NAMALWA (cell line): ENCODE results near the gene GALNT14.
"Not testable (repeated sequence)": the region's sequence is repeated elsewhere in the genome, so short reads cannot be mapped to it uniquely, and the experiment has no call there.

ENCODE experiments used
- DNase-seq: peaks from one replicate; pipeline ENCODE4 v3.0.0-alpha.2; 2015; ENCODE audit warnings: low spot score

GALNT14 gene

DNA sequence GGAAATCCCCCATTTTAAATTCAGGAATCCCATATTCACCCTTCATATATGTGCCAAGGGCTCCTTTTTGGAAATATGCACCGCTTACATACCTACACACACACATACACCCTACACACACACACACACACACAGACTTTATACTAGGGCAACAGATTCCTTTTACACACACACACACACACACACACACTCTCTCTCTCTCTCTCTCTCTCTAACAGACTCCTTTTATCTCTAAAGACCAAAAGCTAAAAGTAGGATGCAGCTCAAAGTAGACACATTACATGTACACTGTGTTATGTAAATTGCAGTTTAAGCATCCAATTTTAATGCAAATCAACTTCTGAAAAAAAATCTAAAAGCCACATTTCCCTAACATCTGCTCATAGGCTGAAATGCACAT lies 200.0 kb downstream of the GALNT14 start:
- DNase-seq: no peak

DNA sequence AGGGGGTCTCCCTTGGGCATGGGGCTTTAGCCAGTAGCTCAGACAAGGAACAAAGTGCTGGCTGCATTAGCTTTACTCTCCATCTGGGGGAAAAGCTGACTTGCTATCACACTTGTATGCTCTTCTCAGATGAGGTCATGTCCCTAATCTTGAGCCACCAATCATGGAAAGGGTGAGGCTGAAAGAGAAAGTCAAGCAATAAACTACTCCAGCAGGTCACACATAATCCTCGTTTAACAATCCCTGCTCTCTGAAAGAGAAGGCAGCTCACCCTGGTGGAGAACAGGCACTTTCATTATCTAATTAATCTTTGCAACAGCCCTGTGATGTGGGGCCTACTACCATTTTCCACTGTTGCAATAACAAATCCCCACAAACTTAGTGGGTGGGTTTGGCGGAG lies 201.3 kb downstream of the GALNT14 start:
- DNase-seq: no peak

DNA sequence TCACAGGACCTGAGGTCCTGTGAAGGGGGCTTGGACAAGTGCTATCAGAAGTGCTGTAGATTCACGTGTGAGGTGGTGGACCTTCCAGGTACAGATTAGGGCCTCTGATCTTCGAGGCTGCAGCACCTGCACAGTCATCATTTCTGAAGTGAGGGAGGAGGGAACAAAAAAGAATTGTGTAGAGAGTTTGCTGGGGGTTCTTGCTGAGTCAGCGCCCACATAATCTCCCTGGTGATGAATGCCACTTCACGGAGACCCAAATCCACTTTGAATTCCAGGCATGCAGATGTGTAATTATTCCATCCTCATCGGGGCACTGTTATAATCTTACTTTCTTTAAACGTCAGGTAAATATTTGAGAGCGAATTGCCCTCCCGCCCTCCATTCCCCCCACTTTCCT lies 202.4 kb downstream of the GALNT14 start:
- DNase-seq: no peak

DNA sequence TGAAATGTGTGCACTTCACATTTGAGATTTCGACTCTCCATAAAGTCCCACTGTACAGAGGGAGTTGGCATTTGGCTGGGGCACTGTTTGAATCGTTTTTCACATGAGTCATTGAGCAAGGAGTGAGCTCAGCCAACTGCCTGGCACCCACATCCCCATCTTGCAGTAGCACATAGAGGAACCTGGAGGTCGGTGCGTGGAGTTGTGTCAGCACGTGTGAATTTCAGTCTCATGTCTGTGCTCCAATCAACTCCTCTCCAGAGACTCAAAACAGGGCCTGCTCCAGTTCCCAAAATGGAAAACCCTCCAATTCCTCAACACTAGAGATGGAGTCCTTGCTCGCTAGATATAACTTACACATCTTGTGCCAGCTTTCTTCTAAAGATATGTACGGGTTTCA lies 204.2 kb downstream of the GALNT14 start:
- DNase-seq: no peak

DNA sequence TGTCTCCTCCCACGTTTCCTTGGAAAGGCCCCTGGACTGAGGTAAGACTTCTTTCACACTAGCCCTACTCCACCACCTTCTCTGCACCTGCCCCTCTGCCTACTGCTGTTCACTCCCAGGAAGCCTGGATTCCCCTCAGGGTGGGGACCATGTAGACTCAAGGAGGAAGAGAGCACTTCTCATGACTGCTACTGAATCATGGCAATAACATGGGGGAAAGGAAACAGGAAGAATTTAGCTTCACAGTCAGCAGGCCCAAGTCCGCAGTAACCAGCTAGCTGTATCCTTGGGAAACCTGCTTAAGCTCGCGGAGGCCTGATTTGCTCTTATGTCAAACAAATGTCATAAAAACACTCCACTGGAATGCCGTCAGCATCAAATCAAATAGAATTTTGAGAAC lies 204.7 kb downstream of the GALNT14 start:
- DNase-seq: no peak

DNA sequence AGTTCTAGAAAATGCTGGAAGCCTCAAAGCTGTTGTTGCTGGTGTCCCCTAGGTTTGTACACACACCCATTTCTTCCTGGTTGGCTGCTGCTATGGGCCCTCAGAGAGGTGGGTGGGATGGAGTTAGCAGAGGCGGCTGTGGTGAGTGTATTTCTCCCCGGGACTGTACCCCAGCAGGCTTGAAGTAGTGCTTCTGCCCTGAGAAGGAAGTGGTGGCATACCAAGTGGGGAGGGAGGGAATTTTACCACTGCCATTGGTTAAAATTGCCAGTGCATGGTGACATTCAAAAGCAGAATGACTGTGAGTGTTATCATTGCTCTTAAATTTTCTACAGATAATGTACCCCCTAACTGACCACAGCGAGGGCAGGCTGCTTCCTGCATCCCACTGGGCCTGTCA lies 205.4 kb downstream of the GALNT14 start:
- DNase-seq: no peak

DNA sequence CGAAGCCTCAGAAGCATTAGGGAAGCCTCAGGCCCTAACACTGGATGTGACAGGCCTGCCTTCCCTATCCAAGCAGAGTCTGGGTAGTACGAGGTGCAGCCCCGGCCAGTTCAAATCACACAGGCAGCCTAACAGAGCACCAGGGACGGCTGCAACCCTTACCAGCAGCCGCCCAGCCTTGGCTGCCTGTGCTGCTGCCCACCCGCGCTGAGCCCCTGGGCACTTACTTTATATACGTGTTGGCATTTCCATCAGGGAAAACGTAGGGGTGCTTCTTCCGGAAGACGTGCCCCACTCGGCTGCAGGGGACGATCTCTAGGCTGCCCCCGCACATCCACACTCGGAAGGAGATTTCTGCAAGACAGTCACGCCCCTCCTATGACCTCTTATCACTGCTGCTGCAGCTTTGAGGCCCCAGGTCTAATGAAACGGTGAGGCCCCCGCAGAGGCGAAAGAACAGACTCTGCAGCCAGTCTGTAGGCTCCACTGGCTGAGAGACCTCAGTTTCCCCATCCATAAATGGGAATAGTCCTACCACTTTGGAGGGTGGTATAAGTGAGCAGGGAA lies 206.3 kb downstream of the GALNT14 start:
- no peak for DNase-seq

DNA sequence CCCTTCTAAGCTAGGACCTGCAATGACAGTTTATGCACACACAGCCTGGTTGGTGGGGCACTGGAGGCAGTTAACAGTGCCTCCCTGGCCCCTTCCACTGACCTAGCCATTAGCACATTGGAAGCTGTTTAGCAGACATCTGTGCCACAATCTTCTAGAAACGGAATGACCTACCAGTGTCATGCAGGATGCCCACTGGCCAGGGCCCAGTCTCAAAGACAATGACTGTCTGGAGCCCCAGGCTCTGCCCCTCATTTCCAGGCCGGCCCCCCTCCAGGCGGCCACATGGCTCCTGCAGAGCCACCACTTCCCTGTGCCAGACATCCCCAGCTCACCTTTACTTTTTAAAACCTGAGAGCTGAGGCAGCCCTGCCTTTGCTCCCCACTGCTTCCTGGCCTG lies 207.5 kb downstream of the GALNT14 start:
- DNase-seq: no peak

DNA sequence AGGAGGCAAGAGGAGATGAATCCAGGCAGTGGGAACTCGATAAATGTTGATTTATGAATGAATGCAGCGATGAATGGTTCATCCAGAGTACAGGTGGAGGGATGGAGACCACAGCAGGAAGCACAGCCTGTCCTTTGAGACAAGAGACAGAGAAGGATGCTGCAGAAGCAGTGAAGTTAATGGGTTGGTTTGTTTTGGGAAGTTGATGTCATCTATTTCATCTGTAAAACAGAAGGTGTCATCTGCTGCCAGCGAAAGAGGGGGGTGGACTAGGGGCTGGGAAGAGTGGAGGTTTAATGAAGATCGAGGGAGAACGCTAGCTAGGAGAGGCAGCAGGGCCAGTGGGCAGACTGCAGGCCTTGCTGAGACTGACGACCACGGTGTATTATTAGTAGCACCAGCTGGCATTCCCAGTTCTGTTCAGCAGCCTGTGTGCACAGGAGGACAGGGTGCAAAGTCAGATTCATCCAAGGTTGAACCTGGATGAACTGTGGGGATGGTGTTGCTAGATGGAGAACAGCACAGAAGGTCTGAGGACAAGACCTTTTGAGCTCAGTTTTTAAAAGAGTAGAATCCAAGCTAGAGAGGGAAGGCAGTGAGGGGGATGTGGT lies 210.7 kb downstream of the GALNT14 start:
- DNase-seq: no peak

DNA sequence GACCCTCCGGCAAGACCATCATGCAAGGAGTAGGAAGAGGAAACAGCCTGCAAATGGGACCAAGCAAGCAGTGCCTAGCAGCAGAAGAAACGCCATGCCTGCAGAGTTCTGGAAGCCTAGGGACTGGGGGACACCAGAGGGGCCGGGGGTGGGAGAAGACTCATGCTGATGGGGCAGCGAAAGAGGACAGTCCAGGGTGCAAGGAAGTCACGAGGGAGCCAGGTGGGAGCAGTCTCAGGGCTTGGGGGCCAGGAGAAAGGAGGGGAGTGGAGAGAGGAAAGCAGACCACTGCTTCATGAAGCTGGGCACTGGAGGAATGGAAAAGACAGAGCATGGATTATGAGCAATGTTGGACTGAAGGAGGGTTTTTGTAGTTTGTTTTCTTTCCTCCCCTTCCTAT lies 211.6 kb downstream of the GALNT14 start:
- no peak for DNase-seq

DNA sequence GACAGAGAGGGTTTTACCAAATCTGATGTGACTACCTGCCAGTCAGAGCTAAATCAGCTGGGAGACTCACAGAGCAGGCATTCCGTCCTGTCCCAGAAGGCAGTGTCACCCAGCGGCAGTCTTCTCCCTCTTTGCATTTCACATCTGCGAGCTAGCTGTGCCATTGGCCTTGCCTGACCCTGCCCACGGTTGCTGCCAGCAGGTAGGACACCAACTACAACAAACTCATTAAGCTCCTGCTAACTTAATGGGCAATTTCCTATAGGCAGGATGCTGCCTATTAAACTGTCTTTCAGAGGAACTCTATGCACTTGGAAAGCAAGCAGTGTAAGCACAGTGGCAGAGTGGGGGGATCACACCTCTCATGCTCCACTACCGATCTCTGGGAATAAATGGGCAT lies 214.6 kb downstream of the GALNT14 start:
- DNase-seq: no peak

DNA sequence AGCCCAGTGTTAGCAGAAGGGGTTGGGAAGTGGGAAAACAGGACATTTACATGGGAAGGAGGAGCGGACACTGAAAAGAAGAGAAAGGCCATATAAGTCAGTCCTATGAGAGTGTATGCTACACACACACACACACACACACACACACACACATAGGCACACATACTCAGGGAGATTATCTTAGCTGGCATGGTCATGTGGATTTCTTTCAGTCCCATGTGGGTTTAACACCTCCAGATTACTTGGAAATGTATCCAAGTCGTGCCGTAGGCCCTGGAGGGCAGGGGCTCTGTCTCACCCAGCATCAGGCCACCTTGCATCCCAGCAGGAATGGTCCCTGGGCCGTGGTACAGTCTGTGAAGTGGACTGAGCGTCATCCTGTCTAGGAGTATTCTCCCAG lies 217.7 kb downstream of the GALNT14 start:
- DNase-seq: no peak

DNA sequence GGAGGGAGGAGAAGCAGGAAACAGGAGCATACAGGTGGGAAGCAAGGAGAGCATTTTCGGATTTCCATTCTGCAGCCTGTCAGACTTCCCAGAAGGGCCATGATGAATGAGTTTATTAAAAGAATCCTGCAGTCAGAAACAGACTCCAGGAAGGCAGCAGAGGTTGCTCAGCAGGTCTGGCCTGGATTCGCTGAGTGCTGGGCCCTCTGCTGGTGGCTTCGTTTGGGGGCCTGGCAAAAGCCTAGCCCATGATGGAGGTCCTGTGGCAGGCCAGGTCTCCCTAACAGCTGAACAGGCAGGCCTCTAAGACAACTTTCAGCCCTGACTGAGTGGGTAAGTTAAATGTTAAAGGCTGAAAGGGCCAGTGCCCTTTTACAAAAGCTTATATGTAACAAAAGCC lies 222.8 kb downstream of the GALNT14 start:
- peak; percentile 45 for DNase-seq

DNA sequence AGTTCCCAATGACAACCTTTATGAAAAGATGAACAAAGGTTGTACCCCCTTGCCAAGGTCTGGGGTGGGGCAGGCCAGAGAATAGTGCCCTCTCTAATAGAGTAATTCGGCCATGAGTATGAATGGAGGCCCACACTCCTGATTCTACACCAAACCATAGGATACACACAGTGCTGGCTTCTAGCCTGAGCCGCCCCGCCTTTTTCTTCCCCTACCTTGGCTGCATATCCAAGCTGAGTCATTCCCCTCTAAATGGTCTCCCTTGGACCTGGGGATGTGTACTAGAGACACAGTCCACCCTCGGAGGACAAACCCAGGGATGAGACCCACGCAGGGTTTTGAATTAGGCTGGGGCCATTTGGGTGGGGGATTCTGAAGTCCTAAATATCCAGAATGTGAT lies 223.8 kb downstream of the GALNT14 start:
- DNase-seq: no peak

DNA sequence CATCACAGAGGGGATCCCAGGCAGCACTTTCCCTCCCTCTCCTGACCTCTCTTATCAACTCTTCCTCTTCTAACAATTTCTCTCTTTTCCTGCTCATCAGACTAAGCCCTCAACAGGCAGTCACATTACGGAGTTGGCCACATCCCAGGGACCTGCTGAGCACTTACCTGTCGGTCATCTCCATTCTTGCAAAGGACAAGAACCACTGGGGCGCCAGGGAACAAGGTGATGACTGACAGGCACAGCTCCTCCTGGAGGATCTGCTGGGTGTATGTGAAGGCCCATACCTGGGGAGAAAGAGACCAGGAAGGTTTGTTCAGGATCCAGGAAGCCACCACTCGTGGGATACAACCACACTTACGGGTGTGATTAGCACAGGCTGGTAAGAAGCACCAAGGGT lies 226.2 kb downstream of the GALNT14 start:
- no peak for DNase-seq

DNA sequence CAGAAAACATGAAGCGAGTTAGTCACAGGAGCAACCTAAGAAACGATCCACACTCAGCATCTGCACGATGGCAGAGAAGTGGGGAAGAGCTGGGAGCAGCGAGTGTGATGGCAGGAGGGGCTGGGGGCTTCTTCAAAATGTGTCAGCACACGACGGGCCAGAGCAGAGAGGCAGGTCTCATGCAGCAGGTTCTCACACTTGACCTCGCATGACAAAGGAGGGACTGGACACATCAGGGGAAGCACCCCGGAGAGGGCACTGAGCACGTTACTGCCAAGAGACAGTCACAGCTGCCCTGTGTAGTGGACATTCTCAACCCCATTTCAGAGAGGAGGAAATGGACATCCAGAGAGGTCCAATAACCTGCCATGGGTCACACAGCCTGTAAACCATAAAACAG lies 226.9 kb downstream of the GALNT14 start:
- no peak for DNase-seq

DNA sequence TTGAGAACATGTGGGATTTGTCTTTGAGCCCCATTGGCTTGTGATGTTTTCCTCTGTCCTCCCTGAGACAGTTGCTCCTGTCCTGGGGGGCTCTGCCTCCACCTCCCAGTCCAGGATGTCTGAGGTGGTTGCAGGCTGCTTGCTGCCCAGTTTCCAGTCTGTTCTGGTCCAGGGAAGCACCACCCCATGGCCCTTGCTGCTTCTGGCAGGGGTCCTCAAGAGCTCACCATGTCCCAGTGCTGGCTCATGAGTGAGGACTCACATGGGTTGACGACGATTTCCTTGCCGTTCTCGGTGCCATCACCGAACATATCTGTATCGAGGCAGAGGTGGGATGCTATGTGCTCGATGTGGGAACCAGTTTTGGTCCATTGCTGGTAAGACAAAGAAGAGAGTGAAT lies 227.6 kb downstream of the GALNT14 start:
- DNase-seq: no peak

DNA sequence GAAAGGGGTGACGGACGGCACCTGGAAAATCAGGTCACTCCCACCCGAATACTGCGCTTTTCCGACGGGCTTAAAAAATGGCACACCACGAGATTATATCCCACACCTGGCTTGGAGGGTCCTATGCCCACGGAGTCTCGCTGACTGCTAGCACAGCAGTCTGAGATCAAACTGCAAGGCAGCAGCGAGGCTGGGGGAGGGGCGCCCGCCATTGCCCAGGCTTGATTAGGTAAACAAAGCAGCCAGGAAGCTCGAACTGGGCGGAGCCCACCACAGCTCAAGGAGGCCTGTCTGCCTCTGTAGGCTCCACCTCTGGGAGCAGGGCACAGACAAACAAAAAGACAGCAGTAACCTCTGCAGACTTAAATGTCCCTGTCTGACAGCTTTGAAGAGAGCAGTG lies 233.8 kb downstream of the GALNT14 start:
- not testable (repeated sequence) for DNase-seq

DNA sequence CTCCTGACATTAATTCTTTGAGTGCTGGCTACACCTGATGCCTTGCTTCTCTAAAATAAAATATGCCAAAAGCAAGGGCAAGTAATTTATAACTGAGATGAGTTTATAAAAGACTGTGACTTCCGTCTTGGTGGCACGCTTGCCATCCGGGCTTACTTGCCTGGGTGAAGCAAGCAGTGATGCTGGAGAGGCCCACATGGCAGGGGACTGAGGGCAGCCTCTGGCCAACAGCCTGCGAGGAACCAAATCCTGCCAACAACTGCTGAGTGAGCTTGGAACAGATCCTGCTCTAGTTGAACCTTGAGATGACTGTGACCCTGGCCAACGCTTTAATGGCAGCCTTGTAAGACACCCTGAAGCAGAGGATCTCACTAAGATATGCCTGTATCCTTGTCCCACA lies 234.9 kb downstream of the GALNT14 start:
- no peak for DNase-seq

DNA sequence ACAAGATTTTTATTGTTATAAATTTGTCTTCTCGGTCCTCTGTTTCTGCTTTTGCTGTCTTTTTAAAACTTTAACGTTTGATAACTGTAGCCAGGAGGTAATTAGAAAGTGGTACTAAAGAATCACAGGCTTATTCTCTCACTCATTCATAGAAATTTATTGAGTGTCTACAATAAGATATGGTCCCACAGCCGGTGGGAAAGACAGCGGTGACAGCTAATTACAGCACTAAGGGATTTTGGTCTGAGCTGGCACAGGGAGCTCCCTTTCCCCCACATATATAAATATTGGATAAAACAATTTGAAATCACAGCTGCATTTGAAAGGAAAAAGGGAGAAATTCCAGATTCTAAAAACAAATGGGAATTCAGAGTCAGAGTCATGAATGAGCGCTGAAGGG lies 237.9 kb downstream of the GALNT14 start:
- DNase-seq: no peak

DNA sequence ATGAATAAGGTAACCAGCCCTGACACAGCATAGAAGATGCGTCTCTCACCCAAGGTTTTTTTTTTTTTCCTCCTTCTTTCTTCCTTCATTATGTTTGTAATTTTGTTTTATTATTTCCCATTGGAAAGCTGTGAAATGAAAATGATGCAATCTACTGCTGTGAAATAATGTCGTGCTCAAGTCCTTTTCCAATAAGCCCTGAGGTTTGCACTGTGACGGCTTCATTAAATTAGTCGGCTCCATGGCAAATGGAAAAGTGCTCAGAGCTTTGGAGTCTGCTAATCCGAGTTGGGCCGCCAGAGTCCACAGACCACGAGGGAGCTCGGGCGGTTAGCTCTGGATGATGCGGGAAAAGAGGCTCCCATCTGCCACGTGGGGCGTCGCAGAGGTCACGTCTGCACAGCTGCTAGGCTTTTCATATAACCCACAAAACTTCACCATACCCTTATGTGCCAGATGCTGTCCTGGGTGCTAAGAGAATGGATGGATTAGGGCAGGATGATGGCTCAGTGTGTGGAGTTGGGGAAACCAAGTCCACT lies 238.7 kb downstream of the GALNT14 start:
- no peak for DNase-seq

DNA sequence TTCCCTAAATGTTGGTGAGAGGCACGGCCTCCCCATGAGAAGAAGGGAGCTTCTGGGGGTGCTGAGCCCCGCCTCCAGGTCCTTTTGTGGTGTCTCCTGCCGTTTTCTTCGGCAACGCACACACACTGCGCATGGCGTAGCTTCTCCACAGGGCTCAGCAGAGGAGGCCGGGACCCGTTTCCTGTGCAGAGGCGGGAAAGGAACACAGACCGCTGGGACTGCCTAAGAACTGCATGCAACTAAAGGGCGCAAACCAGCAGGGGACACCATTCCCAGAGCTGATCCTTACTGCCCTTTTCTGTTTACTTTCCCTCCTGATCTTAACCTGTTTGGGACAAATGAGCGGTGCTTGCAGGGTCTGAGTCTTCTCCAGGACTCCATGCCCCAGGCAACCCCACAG lies 240.7 kb downstream of the GALNT14 start:
- DNase-seq: no peak

DNA sequence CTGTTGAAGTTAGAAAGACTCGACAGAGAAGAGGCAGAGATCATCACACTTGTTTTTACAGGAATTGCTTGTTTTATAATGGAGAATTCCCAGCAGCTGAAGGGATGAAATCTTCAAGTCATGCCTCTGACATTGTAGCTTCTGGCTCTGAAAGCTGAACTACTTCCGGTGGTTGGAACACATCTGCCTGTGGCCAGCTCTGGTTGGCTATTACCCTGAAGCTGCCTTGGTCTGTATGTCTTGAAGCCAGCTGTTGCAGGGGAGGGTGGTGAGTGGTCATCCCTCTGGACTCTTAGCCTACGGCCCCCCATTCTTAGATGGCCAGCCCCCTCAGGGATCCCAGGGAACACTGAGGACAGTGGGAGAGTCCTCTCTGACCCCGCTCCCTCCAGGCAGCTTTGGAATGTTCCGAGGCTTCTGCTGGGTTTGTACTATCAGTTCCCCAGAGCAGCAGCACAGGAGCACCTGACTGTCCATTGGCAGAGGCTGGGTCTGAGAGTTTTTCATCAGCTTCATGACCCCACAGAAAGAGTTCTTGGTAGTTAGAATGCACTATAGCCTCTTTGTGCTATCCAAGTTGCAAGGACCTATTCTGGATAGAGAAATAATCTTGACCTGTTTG lies 243.6 kb downstream of the GALNT14 start:
- no peak for DNase-seq
